Lung (tissue), 12 donors: ENCODE measurements around the gene SCUBE3. TPM values are rescaled to one million over a fixed set of nuclear protein-coding genes. Genes with fewer than 3 reads are reported as not detected.

Experiments
- ATAC-seq: fragments of 200-7000 bp; cut with Tn5 transposase; one replicate; pipeline ENCODE4 v1.9.1; 2020; ENCODE audit warnings: moderate number of reproducible peaks; ENCODE audit not compliant: insufficient read depth, low FRiP score
- DNase-seq, 3 donors: peaks; one replicate each; pipeline ENCODE4 v3.0.0-alpha.2; 2013 to 2017
- H3K27ac ChIP-seq, 2 donors: one replicate each; pipeline ENCODE4 v1.5.1; 2013; ENCODE audit warnings: mild to moderate bottlenecking in 2 of 2, moderate library complexity in 2 of 2, control low read depth in 1 of 2, inconsistent platforms in 1 of 2, low read depth in 1 of 2, low read length in 1 of 2
- H3K27me3 ChIP-seq, 3 donors: one replicate each; pipeline ENCODE4 v1.5.1; 2013; ENCODE audit warnings: low read length in 2 of 3; ENCODE audit not compliant: control insufficient read depth in 3 of 3, insufficient read depth in 3 of 3
- H3K36me3 ChIP-seq, 4 donors: one replicate each; pipeline ENCODE4 v1.5.1; 2013; ENCODE audit warnings: low read length in 4 of 4, mild to moderate bottlenecking in 1 of 4, moderate library complexity in 1 of 4; ENCODE audit not compliant: control insufficient read depth in 4 of 4, insufficient read depth in 4 of 4
- H3K4me1 ChIP-seq, 5 donors: one replicate each; pipeline ENCODE4 v1.5.1; 2013; ENCODE audit warnings: low read length in 5 of 5, mild to moderate bottlenecking in 2 of 5, moderate library complexity in 1 of 5; ENCODE audit not compliant: control insufficient read depth in 5 of 5, insufficient read depth in 5 of 5
- H3K4me3 ChIP-seq: one replicate; pipeline ENCODE4 v1.5.1; 2013; ENCODE audit warnings: mild to moderate bottlenecking, control low read depth, moderate library complexity
- H3K9ac ChIP-seq, 2 donors: one replicate each; pipeline ENCODE4 v1.5.1; 2013; ENCODE audit warnings: low read length in 2 of 2, control low read depth in 1 of 2; ENCODE audit not compliant: insufficient read depth in 1 of 2
- H3K9me3 ChIP-seq, 4 donors: one replicate each; pipeline ENCODE4 v1.5.1; 2013; ENCODE audit warnings: low read length in 3 of 4, mild to moderate bottlenecking in 1 of 4, moderate library complexity in 1 of 4; ENCODE audit not compliant: control insufficient read depth in 4 of 4, insufficient read depth in 3 of 4
- CTCF ChIP-seq: IDR thresholded peaks from 2 replicates; pipeline ENCODE4 v1.5.1; 2012; ENCODE audit warnings: mild to moderate bottlenecking; ENCODE audit errors: control extremely low read depth, extremely low read depth
- WGBS, 2 donors: extraction: QIAGEN DNeasy Blood & Tissue Kit; methylation state at CpG; one replicate each; pipeline ENCODE4 v1.1.7; 2013; 5-methylcytosine and 5-hydroxymethylcytosine counted together
- polyA plus RNA-seq, 2 donors: library from polyadenylated mRNA; stranded (reverse); fragments of 200-250 nt; gene quantifications; one replicate each; pipeline ENCODE4 v1.2.1, GENCODE V29; 2013
- total RNA-seq, 2 donors: library from RNA; depleted of rRNA in 1 of 2; stranded (reverse); fragments of >200 nt in 1 of 2; gene quantifications; one replicate each; pipeline ENCODE4 v1.2.1, GENCODE V29; 2014 to 2021
- donor health status: control.
- donor health status: control.
- donor health status: Bipolar disorder and iron deficiency.
- donor health status: healthy.
- donor health status: DM: yes; HTN: yes; CAD: no.

Gene SCUBE3
- total and polyA plus RNA-seq, 4 donors, result 0.02 to 2.1 (median 0.92) TPM

- peaks cover 0 to 2% (median 0%) of the 10 kb centered on the region in 4 donors for H3K9me3 ChIP-seq
- WGBS, 2 donors, result 48 to 54% methylated on average over 3 of the region's 3 CpGs
- no peak for DNase-seq
- no peak for ATAC-seq
- H3K36me3 ChIP-seq, result peaks cover 0 to 13% (median 5%) of the 10 kb centered on the region in 4 donors
- no peak overlapping the region for H3K4me3 ChIP-seq
- H3K27me3 ChIP-seq, result no peaks in the 10 kb centered on the region
- no peak overlapping the region for H3K27ac ChIP-seq
- TF ChIP-seq CTCF, result no peak
- H3K9ac ChIP-seq, result no peak overlapping the region
- peaks cover 0 to 3% (median 0%) of the 10 kb centered on the region in 5 donors for H3K4me1 ChIP-seq
Observed at GRCh38 chr6:35248300-35248699, 34.5 kb downstream of the SCUBE3 start.

- Histone ChIP-seq H3K36me3 (peaks cover 2 to 15% (median 5%) of the 10 kb centered on the region in 4 donors), H3K27me3 (no peaks in the 10 kb centered on the region), H3K9me3 (peaks cover 0 to 2% (median 0%) of the 10 kb centered on the region in 4 donors), H3K27ac (no peak overlapping the region), H3K4me1 (peaks cover 0 to 3% (median 0%) of the 10 kb centered on the region in 5 donors), H3K9ac (no peak overlapping the region), H3K4me3 (no peak overlapping the region)
- no peak for DNase-seq
- no peak for ATAC-seq
- no peak for TF ChIP-seq CTCF
- 79 to 90% methylated on average over 3 of the region's 3 CpGs for WGBS, 2 donors
Observed at GRCh38 chr6:35248965-35249364, 35.2 kb downstream of the SCUBE3 start.

GRCh38 chr6:35251949-35252348 is 38.2 kb downstream of the SCUBE3 start:
- Histone ChIP-seq H3K27me3 (no peaks in the 10 kb centered on the region), H3K9me3 (peaks cover 0 to 2% (median 0%) of the 10 kb centered on the region in 4 donors), H3K4me3 (no peak overlapping the region), H3K27ac (no peak overlapping the region), H3K36me3 (peaks cover 0 to 7% (median 3%) of the 10 kb centered on the region in 4 donors), H3K4me1 (peaks cover 0 to 3% (median 0%) of the 10 kb centered on the region in 5 donors), H3K9ac (no peak overlapping the region)
- WGBS, 2 donors, result 96% methylated on average over 3 of the region's 3 CpGs
- DNase-seq (no peak), ATAC-seq (no peak)
- TF ChIP-seq CTCF, result no peak

- TF ChIP-seq CTCF, result no peak
- 90 to 93% methylated on average over 1 of the region's 1 CpG for WGBS, 2 donors
- ATAC-seq (no peak), DNase-seq (no peak)
- no peak overlapping the region for H3K27ac ChIP-seq
- H3K36me3 ChIP-seq, result peaks cover 0 to 6% (median 3%) of the 10 kb centered on the region in 4 donors
- H3K27me3 ChIP-seq, result no peaks in the 10 kb centered on the region
- peaks cover 0 to 7% (median 1%) of the 10 kb centered on the region in 5 donors for H3K4me1 ChIP-seq
- no peak overlapping the region for H3K4me3 ChIP-seq
- peaks cover 0 to 2% (median 0%) of the 10 kb centered on the region in 4 donors for H3K9me3 ChIP-seq
- no peak overlapping the region for H3K9ac ChIP-seq
Observed at GRCh38 chr6:35253249-35253648, 39.5 kb downstream of the SCUBE3 start.
